Measurements from ENCODE around the gene SPATA1. TPM values are rescaled to one million over a fixed set of nuclear protein-coding genes. Genes with fewer than 3 reads are reported as not detected.

SPATA1 gene
- total RNA-seq, 2 experiments from 2014 or later, result 3.3 to 3.4 TPM

GRCh38 chr1:84613887-84614286 is 107.7 kb downstream of the SPATA1 start:
- Mint-ChIP-seq H3K27me3 (ENCODE audit: low read depth) (peaks cover 3% of the 10 kb centered on the region), H3K36me3 (ENCODE audit: low read depth) (peaks cover 9% of the 10 kb centered on the region), H3K4me1 (ENCODE audit: low read depth) (peaks cover 6% of the 10 kb centered on the region), H3K27ac (no peak overlapping the region), H3K9me3 (ENCODE audit: insufficient read depth) (peaks cover 12% of the 10 kb centered on the region), H3K4me3 (no peak overlapping the region)
- POLR2A ChIA-PET, result interaction anchor here (0.6 to 0.7 kb wide), 2 partner anchors 40 to 109 kb away, joined by 3 read pairs; no protein-coding TSS in a partner anchor
- ATAC-seq (no peak), DNase-seq (no peak)
- CTCF ChIA-PET, result no interaction called here

GRCh38 chr1:84615790-84616189 is 109.6 kb downstream of the SPATA1 start:
- Mint-ChIP-seq H3K36me3 (ENCODE audit: low read depth) (peaks cover 9% of the 10 kb centered on the region), H3K9me3 (ENCODE audit: insufficient read depth) (peaks cover 12% of the 10 kb centered on the region), H3K4me3 (no peak overlapping the region), H3K27ac (no peak overlapping the region), H3K27me3 (ENCODE audit: low read depth) (peaks cover 3% of the 10 kb centered on the region), H3K4me1 (ENCODE audit: low read depth) (peaks cover 18% of the 10 kb centered on the region)
- DNase-seq (no peak), ATAC-seq (no peak)
- CTCF ChIA-PET, result interaction anchor here (0.6 kb wide), 1 partner anchor 174 kb away, joined by 3 read pairs; no protein-coding TSS in a partner anchor
- POLR2A ChIA-PET, result no interaction called here

Other genes starting within 250 kb of the SPATA1 start
- under 1 TPM in 1 of 2 experiments, not detected in 1; 0.29 TPM for gene SAMD13, start 204.7 kb upstream of the SPATA1 start, total RNA-seq
- not detected for gene DNASE2B, start 107.9 kb upstream of the SPATA1 start, total RNA-seq
- gene RPF1, start 27.1 kb upstream of the SPATA1 start, total RNA-seq, result 10 to 100 TPM; 41.6 to 44.1 TPM
- 100 to 1,000 TPM in 1 of 2 experiments, 10 to 100 TPM in 1; 99.0 to 106 TPM for gene GNG5, start 195 bp downstream of the SPATA1 start, total RNA-seq
- 10 to 100 TPM; 12.3 to 12.7 TPM for gene CTBS, start 68.1 kb downstream of the SPATA1 start, total RNA-seq
- 10 to 100 TPM; 15.5 to 16.0 TPM for gene SSX2IP, start 184.1 kb downstream of the SPATA1 start, total RNA-seq

Measured in activated CD8-positive, alpha-beta T cell treated with anti-CD3 and anti-CD28 coated beads, Interleukin-2, amount 10 ng/mL, durations not matched to agents 7 days and 5 days (primary cell).